Mammary epithelial cell (primary cell): ENCODE results near the gene WDR81.

Experiments
- CTCF ChIP-seq, 2 donors: IDR thresholded peaks in 1 of 2; conservative IDR thresholded peaks in 1 of 2; 2 replicates each; pipeline ENCODE4 v1.5.1; 2011 to 2012; ENCODE audit warnings: inconsistent platforms in 2 of 2, low read length in 2 of 2, mild to moderate bottlenecking in 2 of 2, control low read depth in 1 of 2, low read depth in 1 of 2; ENCODE audit not compliant: insufficient read depth in 1 of 2; ENCODE audit errors: extremely low read depth in 1 of 2
- EZH2 ChIP-seq: IDR thresholded peaks from 2 replicates; pipeline ENCODE4 v1.6.1; 2012; ENCODE audit warnings: low read length, inconsistent platforms, borderline replicate concordance

DNA sequence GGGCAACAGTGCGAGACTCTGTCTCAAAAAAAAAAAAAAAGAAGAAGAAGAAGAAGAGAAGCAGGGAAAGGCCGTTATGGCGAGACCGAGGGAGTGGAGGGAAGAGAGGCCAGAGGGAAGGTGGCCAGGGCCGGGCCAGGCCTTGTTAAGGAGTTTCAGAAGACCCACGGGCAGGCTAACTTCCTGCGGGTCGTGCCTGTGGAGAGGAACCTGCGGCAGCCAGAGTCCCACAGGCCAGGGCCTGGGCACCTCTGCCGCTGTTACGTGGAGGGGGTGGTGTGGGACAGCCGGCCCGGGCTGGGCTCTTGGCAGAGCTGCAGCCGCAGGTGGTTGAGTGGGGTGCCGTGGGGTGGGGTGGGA, 5.4 kb downstream of the WDR81 start:
- TF ChIP-seq CTCF (conservative IDR thresholded peaks at IDR 0.05 in 1 of 2, IDR thresholded peaks at IDR 0.05 in 1 of 2; ENCODE audit: extremely low read depth in 1 of 2, insufficient read depth in 1 of 2, low read depth in 1 of 2, low read length in 2 of 2) (no peak), EZH2 (no peak)
